Loucy (cell line): Measurements from ENCODE around the gene ATF7.
"Not testable (repeated sequence)": the region's sequence is repeated elsewhere in the genome, so short reads cannot be mapped to it uniquely, and the experiment has no call there.

Source experiments
- H2AFZ ChIP-seq: fragments of 200-600 bp; sonication (generic); 2 replicates; pipeline ENCODE4 v1.6.0; 2016; ENCODE audit warnings: antibody characterized with exemption, mild to moderate bottlenecking, low read length, moderate library complexity
- H3F3A ChIP-seq: fragments of 200-600 bp; 2 replicates; pipeline ENCODE4 v1.6.0; 2016; ENCODE audit warnings: antibody characterized with exemption, low read depth, mild to moderate bottlenecking
- H3K27me3 ChIP-seq: fragments of 200-600 bp; sonication (generic); 2 replicates; pipeline ENCODE4 v1.6.1; 2014; ENCODE audit warnings: low read length, mild to moderate bottlenecking; ENCODE audit not compliant: insufficient read depth, poor library complexity, severe bottlenecking
- H3K36me3 ChIP-seq: fragments of 200-600 bp; sonication (generic); 2 replicates; pipeline ENCODE4 v1.6.1; 2016; ENCODE audit warnings: low read length; ENCODE audit not compliant: insufficient read depth
- H3K4me1 ChIP-seq: fragments of 200-600 bp; sonication (generic); 2 replicates; pipeline ENCODE4 v1.5.1; 2014; ENCODE audit warnings: low read length, mild to moderate bottlenecking; ENCODE audit not compliant: insufficient read depth, poor library complexity, severe bottlenecking
- H3K4me2 ChIP-seq: fragments of 200-600 bp; sonication (generic); 2 replicates; pipeline ENCODE4 v1.6.0; 2014; ENCODE audit warnings: antibody characterized with exemption, low read length, low read depth, mild to moderate bottlenecking; ENCODE audit not compliant: poor library complexity, severe bottlenecking
- H3K4me3 ChIP-seq: fragments of 200-600 bp; sonication (generic); 2 replicates; pipeline ENCODE4 v1.5.1; 2014; ENCODE audit warnings: low read length, mild to moderate bottlenecking, mixed read lengths; ENCODE audit not compliant: poor library complexity, severe bottlenecking
- H3K79me2 ChIP-seq: fragments of 200-600 bp; sonication (generic); 2 replicates; pipeline ENCODE4 v1.6.1; 2014; ENCODE audit warnings: low read length; ENCODE audit not compliant: insufficient read depth
- H3K9ac ChIP-seq: fragments of 200-600 bp; sonication (generic); 2 replicates; pipeline ENCODE4 v1.6.0; 2014; ENCODE audit warnings: mild to moderate bottlenecking, low read depth, low read length, moderate library complexity; ENCODE audit not compliant: poor library complexity, severe bottlenecking
- H3K9me2 ChIP-seq: fragments of 200-600 bp; sonication (generic); replicated peaks from 2 replicates; pipeline ENCODE4 v1.6.1; 2016; ENCODE audit warnings: low read depth, low read length, mixed read lengths
- H3K9me3 ChIP-seq: fragments of 200-600 bp; sonication (generic); 2 replicates; pipeline ENCODE4 v1.6.1; 2014; ENCODE audit warnings: mild to moderate bottlenecking, antibody characterized with exemption, low read length, low read depth; ENCODE audit not compliant: insufficient read depth
- H4K20me1 ChIP-seq: fragments of 200-600 bp; sonication (generic); 2 replicates; pipeline ENCODE4 v1.6.0; 2014; ENCODE audit warnings: antibody characterized with exemption, low read length, mild to moderate bottlenecking; ENCODE audit not compliant: insufficient read depth, poor library complexity, severe bottlenecking
- EZH2phosphoT487 ChIP-seq: fragments of 200-600 bp; IDR thresholded peaks from 2 replicates; pipeline ENCODE4 v1.6.1; 2018; ENCODE audit warnings: antibody characterized with exemption, mild to moderate bottlenecking, moderate library complexity, borderline replicate concordance
- TF ChIP-seq, protein P1 (sequence below): fragments of 200-600 bp; sonication (generic); conservative IDR thresholded peaks from 2 replicates; pipeline ENCODE4 v1.5.1; 2014; ENCODE audit warnings: mild to moderate bottlenecking, antibody characterized with exemption, low read length

The ATF7 gene

DNA sequence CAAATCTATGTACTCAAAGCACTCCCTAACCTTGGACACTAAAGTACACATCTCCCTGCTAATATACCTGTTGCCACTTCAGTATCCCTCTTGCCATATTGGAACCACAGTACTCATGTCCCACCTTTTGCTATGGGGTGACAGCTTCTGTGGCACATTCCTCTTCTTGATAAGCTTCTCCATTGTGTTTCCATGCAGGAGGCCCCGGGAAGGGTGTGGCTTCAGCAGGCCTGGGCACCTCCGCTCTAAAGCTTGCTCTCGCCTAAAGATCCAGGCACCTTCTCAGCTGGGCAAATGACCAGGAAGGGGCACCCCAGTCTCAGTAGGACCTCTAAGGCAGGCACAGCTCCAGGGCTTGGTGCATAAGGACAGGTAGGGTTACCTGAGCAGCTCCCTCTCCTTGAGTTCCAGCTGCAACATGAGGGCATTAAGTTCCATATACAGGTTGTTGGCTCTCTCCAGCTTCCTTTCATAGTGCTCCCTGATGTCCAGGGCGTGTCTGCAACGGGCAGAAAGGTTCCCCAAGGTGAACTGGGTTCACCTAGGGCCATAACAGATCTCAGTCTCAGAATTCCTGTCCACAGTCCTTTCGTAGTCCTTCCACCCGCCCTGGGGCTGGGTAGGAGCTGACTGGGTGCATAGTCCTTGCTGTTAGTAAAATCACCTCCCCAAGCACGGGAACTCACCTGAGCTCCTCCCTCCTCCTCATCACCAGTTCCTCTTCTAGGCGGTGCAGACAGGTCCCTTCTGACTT lies 142.8 kb downstream of the ATF7 start:
- Histone ChIP-seq H3K36me3 (peaks cover 94% of the 10 kb centered on the region), H4K20me1 (peaks cover 48% of the 10 kb centered on the region), H3K27me3 (no peaks in the 10 kb centered on the region), H2AFZ (no peak overlapping the region), H3K4me1 (no peaks in the 10 kb centered on the region), H3K4me3 (no peak overlapping the region), H3K9me3 (no peaks in the 10 kb centered on the region), H3K79me2 (peaks cover 10% of the 10 kb centered on the region; the same call in 1 of the 2 replicates), H3K9me2 (no peaks in the 10 kb centered on the region), H3F3A (peaks cover 4% of the 10 kb centered on the region; the same call in 1 of the 2 replicates), H3K4me2 (no peak overlapping the region), H3K9ac (no peak overlapping the region)
- TF ChIP-seq, protein P1, sequence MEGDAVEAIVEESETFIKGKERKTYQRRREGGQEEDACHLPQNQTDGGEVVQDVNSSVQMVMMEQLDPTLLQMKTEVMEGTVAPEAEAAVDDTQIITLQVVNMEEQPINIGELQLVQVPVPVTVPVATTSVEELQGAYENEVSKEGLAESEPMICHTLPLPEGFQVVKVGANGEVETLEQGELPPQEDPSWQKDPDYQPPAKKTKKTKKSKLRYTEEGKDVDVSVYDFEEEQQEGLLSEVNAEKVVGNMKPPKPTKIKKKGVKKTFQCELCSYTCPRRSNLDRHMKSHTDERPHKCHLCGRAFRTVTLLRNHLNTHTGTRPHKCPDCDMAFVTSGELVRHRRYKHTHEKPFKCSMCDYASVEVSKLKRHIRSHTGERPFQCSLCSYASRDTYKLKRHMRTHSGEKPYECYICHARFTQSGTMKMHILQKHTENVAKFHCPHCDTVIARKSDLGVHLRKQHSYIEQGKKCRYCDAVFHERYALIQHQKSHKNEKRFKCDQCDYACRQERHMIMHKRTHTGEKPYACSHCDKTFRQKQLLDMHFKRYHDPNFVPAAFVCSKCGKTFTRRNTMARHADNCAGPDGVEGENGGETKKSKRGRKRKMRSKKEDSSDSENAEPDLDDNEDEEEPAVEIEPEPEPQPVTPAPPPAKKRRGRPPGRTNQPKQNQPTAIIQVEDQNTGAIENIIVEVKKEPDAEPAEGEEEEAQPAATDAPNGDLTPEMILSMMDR, result no peak
- TF ChIP-seq EZH2phosphoT487, result no peak

DNA sequence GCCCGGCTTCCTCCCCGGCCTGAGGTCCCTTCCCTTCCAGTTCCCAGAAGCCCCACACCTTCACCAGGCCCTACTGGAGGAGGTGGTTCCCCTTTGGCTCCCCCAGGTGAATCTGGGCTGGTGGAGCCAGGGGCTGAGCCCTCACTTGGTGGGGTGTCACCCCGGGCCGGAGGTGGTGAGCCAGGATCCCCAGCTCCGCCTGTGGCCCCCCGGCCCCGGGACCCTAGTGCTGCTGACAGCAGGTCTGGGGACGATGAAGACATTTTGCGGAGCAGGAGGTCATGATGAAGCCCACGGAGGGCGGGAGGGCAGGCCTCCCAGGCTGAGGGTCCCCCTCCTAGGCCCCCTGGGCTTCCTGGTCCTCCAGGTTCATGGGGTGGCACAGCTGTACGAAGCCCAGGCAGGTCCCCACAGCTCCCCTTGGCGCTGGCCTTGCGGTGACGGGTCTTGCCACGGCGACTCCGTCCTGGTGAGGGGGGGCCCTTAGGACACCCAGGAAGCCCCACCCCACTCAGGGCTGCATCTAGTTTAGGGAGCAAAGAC lies 143.5 kb downstream of the ATF7 start:
- peaks cover 55% of the 10 kb centered on the region for H4K20me1 ChIP-seq
- peaks cover 4% of the 10 kb centered on the region; the same call in 1 of the 2 replicates for H3F3A ChIP-seq
- TF ChIP-seq EZH2phosphoT487, result no peak
- TF ChIP-seq, protein P1, result no peak
- no peak overlapping the region for H2AFZ ChIP-seq
- no peak overlapping the region for H3K4me2 ChIP-seq
- H3K4me1 ChIP-seq, result no peaks in the 10 kb centered on the region
- H3K27me3 ChIP-seq, result no peaks in the 10 kb centered on the region
- no peaks in the 10 kb centered on the region for H3K9me2 ChIP-seq
- peaks cover 96% of the 10 kb centered on the region for H3K36me3 ChIP-seq
- no peaks in the 10 kb centered on the region for H3K9me3 ChIP-seq
- no peak overlapping the region for H3K4me3 ChIP-seq
- H3K79me2 ChIP-seq, result peaks cover 16% of the 10 kb centered on the region; the same call in 1 of the 2 replicates
- H3K9ac ChIP-seq, result no peak overlapping the region

DNA sequence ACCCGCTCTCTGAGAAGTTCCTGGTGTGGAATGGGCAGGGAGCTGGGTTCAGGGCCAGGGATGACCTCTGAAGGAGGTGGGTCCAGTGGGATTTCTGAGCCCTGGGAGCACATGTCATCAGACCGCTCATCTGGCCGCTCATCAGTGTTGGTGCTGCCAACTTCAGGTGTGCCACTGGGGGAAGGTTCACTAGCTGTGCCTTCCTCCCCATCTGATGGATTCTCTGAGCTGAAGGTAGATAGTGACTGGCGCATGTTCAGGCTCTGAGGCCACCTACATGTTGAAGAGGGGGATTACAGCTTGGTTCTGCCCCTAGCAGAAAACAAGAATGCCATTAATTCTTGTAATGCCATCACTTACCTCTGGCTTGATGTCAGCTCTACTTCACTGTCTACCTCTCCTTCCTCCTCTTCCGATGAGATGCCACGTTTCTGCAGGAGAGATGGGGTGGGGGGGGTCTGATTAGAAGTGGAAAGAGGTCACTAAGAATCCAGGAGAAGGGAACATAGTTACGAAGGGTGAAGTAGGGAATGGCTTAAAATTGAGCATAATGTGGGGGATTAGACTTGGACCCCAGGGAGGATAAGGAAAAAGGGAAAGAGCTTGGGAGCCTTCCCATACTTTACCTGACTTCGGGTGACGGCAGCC lies 144.1 kb downstream of the ATF7 start:
- Histone ChIP-seq H3K9me2 (no peaks in the 10 kb centered on the region), H2AFZ (no peak overlapping the region), H3K27me3 (no peaks in the 10 kb centered on the region), H3K9me3 (no peaks in the 10 kb centered on the region), H4K20me1 (peaks cover 61% of the 10 kb centered on the region), H3K79me2 (peaks cover 20% of the 10 kb centered on the region), H3K36me3 (peaks cover 93% of the 10 kb centered on the region), H3K9ac (no peak overlapping the region), H3K4me1 (no peaks in the 10 kb centered on the region), H3K4me3 (no peak overlapping the region), H3K4me2 (no peak overlapping the region), H3F3A (peaks cover 4% of the 10 kb centered on the region; the same call in 1 of the 2 replicates)
- no peak for TF ChIP-seq EZH2phosphoT487
- TF ChIP-seq, protein P1, result peak; percentile 43

DNA sequence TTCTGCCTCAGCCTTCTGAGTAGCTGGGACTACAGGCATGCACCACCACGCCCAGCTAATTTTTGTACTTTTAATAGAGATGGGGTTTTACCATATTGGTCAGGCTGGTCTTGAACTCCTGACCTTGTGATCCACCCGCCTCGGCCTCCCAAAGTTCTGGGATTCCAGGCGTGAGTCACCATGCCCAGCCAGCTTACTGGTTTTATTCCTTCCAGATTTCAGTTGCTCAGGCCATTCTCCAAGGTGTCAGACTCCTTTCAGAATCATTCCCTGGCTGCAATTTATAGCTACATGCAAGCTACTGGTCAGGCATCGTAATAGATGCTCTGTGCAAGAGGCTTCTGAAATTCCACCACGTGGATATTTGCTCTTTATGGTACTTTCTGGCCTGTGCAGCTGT lies 144.7 kb downstream of the ATF7 start:
- H3K27me3 ChIP-seq, H3K9me2 ChIP-seq, H3K4me1 ChIP-seq, H3K4me2 ChIP-seq, H3K9me3 ChIP-seq, H3K4me3 ChIP-seq, H2AFZ ChIP-seq, H3F3A ChIP-seq, H3K9ac ChIP-seq: not testable (repeated sequence)
- Histone ChIP-seq H3K36me3 (peaks cover 94% of the 10 kb centered on the region), H3K79me2 (peaks cover 26% of the 10 kb centered on the region), H4K20me1 (peaks cover 64% of the 10 kb centered on the region)
